Activated effector memory CD4-positive, alpha-beta T cell treated with anti-CD3 and anti-CD28 coated beads, Interleukin-2, amount 50 U/mL, for 16 hours (primary cell): ENCODE measurements around the gene SCYL1.

Source experiments
- DNase-seq: peaks from one replicate; pipeline ENCODE4 v3.0.0-alpha.2; 2020

Gene SCYL1

GRCh38 chr11:65586676-65587075, 61.8 kb downstream of the SCYL1 start:
- no peak for DNase-seq
